Fibroblast of lung (primary cell): Measurements from ENCODE around the gene HAUS8. TPM values are rescaled to one million over a fixed set of nuclear protein-coding genes. Genes with fewer than 3 reads are reported as not detected.

Source experiments
- DNase-seq, 2 donors: peaks; one replicate each; pipeline versions ENCODE4 v3.0.0 to v3.0.0-alpha.2; 2010; ENCODE audit warnings: low read depth in 2 of 2
- H2AFZ ChIP-seq: 2 replicates; pipeline ENCODE4 v1.5.1; 2012; ENCODE audit warnings: low read length, control low read depth, inconsistent platforms
- H3K27ac ChIP-seq: 2 replicates; pipeline ENCODE4 v1.5.1; 2011; ENCODE audit warnings: low read length, control low read depth; ENCODE audit not compliant: insufficient read depth
- H3K27me3 ChIP-seq: 2 replicates; pipeline ENCODE4 v1.5.1; 2011; ENCODE audit warnings: mild to moderate bottlenecking, low read length; ENCODE audit not compliant: control insufficient read depth, insufficient read depth
- H3K36me3 ChIP-seq: 2 replicates; pipeline ENCODE4 v1.5.1; 2011; ENCODE audit warnings: low read length; ENCODE audit not compliant: control insufficient read depth, insufficient read depth
- H3K4me1 ChIP-seq: 2 replicates; pipeline ENCODE4 v1.5.1; 2011; ENCODE audit warnings: low read length; ENCODE audit not compliant: control insufficient read depth, insufficient read depth; ENCODE audit errors: extremely low read depth
- H3K4me2 ChIP-seq: 2 replicates; pipeline ENCODE4 v1.5.1; 2011; ENCODE audit warnings: low read length, control low read depth; ENCODE audit not compliant: insufficient read depth; ENCODE audit errors: extremely low read depth
- H3K4me3 ChIP-seq, 4 experiments: fragments of 200-600 bp in 1 of 4; sonication (generic) in 1 of 4; replicated peaks in 1 of 4; 2 replicates each; pipeline ENCODE4 v1.5.1; 2011 to 2016; ENCODE audit warnings: low read length in 4 of 4, low read depth in 3 of 4, mild to moderate bottlenecking in 3 of 4, control low read depth in 2 of 4, inconsistent platforms in 1 of 4, mixed read lengths in 1 of 4; ENCODE audit not compliant: insufficient read depth in 1 of 4; ENCODE audit errors: control extremely low read depth in 1 of 4
- H3K79me2 ChIP-seq: 2 replicates; pipeline ENCODE4 v1.5.1; 2012; ENCODE audit warnings: mild to moderate bottlenecking, low read length, inconsistent platforms; ENCODE audit not compliant: control insufficient read depth, insufficient read depth
- H3K9ac ChIP-seq: 2 replicates; pipeline ENCODE4 v1.5.1; 2011; ENCODE audit warnings: mild to moderate bottlenecking, low read length, control low read depth; ENCODE audit not compliant: insufficient read depth
- H3K9me3 ChIP-seq: 2 replicates; pipeline ENCODE4 v1.5.1; 2012; ENCODE audit warnings: low read depth, low read length; ENCODE audit not compliant: control insufficient read depth, insufficient read depth
- H4K20me1 ChIP-seq: 2 replicates; pipeline ENCODE4 v1.5.1; 2011; ENCODE audit warnings: low read length; ENCODE audit not compliant: control insufficient read depth, insufficient read depth; ENCODE audit errors: extremely low read depth
- EZH2 ChIP-seq: IDR thresholded peaks from 2 replicates; pipeline ENCODE4 v1.5.1; 2012; ENCODE audit warnings: low read length, control low read depth, mild to moderate bottlenecking; ENCODE audit errors: missing control alignments
- polyA plus RNA-seq, 2 donors: library from polyadenylated mRNA; depleted of rRNA in 1 of 2; stranded (reverse) in 1 of 2; unstranded in 1 of 2; fragments of >200 nt; gene quantifications; 2 replicates each; pipeline ENCODE4 v1.2.1, GENCODE V29; 2011 to 2012; ENCODE audit warnings: missing spikeins in 1 of 2
- total RNA-seq: library from RNA; depleted of rRNA; stranded (reverse); fragments of >200 nt; gene quantifications from 2 replicates; pipeline ENCODE4 v1.2.1, GENCODE V29; 2014
- TF ChIP-seq, protein P1 (sequence below), 2 donors: IDR thresholded peaks in 1 of 2; conservative IDR thresholded peaks in 1 of 2; 1 replicate in 1 of 2; 2 replicates in 1 of 2; pipeline ENCODE4 v1.5.1; 2011 to 2012; ENCODE audit warnings: low read length in 2 of 2, control low read depth in 1 of 2, inconsistent platforms in 1 of 2, low read depth in 1 of 2, mild to moderate bottlenecking in 1 of 2

Gene HAUS8
- total and polyA plus RNA-seq, 2 donors (not counting 1 experiment from before 2014, with no cell fraction given): 2.0 to 6.7 TPM

- Histone ChIP-seq H4K20me1 (no peaks in the 10 kb centered on the region), H3K9me3 (no peaks in the 10 kb centered on the region), H3K36me3 (no peaks in the 10 kb centered on the region), H3K4me2 (no peak overlapping the region), H3K27ac (no peak overlapping the region), H3K4me3 (no peak overlapping the region), H3K27me3 (no peaks in the 10 kb centered on the region), H2AFZ (no peak overlapping the region), H3K79me2 (no peaks in the 10 kb centered on the region), H3K4me1 (no peaks in the 10 kb centered on the region), H3K9ac (no peak overlapping the region)
- DNase-seq: no peak
- no peak for TF ChIP-seq EZH2
- TF ChIP-seq, protein P1, sequence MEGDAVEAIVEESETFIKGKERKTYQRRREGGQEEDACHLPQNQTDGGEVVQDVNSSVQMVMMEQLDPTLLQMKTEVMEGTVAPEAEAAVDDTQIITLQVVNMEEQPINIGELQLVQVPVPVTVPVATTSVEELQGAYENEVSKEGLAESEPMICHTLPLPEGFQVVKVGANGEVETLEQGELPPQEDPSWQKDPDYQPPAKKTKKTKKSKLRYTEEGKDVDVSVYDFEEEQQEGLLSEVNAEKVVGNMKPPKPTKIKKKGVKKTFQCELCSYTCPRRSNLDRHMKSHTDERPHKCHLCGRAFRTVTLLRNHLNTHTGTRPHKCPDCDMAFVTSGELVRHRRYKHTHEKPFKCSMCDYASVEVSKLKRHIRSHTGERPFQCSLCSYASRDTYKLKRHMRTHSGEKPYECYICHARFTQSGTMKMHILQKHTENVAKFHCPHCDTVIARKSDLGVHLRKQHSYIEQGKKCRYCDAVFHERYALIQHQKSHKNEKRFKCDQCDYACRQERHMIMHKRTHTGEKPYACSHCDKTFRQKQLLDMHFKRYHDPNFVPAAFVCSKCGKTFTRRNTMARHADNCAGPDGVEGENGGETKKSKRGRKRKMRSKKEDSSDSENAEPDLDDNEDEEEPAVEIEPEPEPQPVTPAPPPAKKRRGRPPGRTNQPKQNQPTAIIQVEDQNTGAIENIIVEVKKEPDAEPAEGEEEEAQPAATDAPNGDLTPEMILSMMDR (conservative IDR thresholded peaks at IDR 0.05 in 1 of 2, IDR thresholded peaks at IDR 0.05 in 1 of 2; ENCODE audit: low read depth in 1 of 2, low read length in 2 of 2): no peak
Measured at GRCh38 chr19:17037184-17037583, 38.1 kb downstream of the HAUS8 start.

DNA sequence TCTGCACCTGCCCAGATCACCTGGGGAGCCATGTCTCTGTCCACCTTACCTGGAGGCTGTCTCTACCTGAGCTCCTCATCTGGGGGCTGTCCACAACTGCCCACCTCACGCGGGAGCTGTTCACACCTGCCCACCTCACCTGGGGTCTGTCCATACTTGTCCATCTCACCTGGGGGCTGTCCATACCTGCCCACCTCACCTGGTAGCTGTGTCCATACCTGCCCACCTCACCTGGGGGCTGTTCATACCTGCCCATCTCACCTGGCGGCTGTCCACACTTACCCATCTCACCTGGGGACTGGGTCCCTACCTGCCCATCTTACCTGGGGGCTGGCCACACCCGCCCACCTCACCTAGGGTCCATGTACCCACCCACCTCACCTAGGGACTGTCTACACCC lies 38.6 kb downstream of the HAUS8 start:
- no peak overlapping the region for H3K4me3 ChIP-seq
- H3K9me3 ChIP-seq: no peaks in the 10 kb centered on the region
- H3K9ac ChIP-seq: no peak overlapping the region
- H3K4me1 ChIP-seq: no peaks in the 10 kb centered on the region
- H3K36me3 ChIP-seq: no peaks in the 10 kb centered on the region
- H3K27ac ChIP-seq: no peak overlapping the region
- no peak for TF ChIP-seq EZH2
- TF ChIP-seq, protein P1 (conservative IDR thresholded peaks at IDR 0.05 in 1 of 2, IDR thresholded peaks at IDR 0.05 in 1 of 2; ENCODE audit: low read depth in 1 of 2, low read length in 2 of 2): no peak
- no peak for DNase-seq
- H3K4me2 ChIP-seq: no peak overlapping the region
- H2AFZ ChIP-seq: no peak overlapping the region
- no peaks in the 10 kb centered on the region for H3K27me3 ChIP-seq
- no peaks in the 10 kb centered on the region for H4K20me1 ChIP-seq
- H3K79me2 ChIP-seq: no peaks in the 10 kb centered on the region

DNA sequence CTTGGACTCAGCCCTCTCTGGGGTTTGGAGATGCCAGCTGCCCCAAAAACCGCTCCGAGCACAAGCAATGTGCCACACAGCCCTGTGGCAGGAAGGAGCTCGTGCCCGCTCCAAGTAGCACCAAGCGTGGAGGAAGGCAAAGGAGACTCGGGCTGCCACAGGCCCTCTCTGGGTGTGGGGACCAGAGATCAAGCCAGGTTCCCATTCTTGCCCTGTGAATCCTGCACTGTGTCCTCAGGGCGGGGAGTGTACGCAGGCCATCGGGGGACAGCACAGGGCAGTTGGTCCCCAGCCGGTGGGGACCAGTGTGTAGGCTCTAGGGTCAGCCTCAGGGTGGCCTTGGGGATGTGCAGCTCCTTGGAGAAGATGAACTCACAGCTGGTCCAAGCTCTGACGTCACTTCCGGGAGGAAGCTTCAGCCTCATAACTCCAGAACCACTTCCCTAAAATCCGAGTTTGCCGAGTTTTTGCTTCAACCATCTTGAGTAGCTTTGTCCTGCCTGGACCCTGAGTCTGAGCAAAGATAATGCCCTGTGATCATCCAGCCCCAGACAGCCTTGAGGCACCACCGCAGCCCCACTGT lies 39.3 kb downstream of the HAUS8 start:
- no peaks in the 10 kb centered on the region for H3K36me3 ChIP-seq
- no peak for DNase-seq
- H3K9ac ChIP-seq: no peak overlapping the region
- H3K79me2 ChIP-seq: no peaks in the 10 kb centered on the region
- TF ChIP-seq EZH2: no peak
- TF ChIP-seq, protein P1 (conservative IDR thresholded peaks at IDR 0.05 in 1 of 2, IDR thresholded peaks at IDR 0.05 in 1 of 2; ENCODE audit: low read depth in 1 of 2, low read length in 2 of 2): no peak
- H3K4me1 ChIP-seq: no peaks in the 10 kb centered on the region
- no peak overlapping the region for H2AFZ ChIP-seq
- no peak overlapping the region for H3K27ac ChIP-seq
- no peaks in the 10 kb centered on the region for H4K20me1 ChIP-seq
- H3K4me3 ChIP-seq: no peak overlapping the region
- H3K27me3 ChIP-seq: no peaks in the 10 kb centered on the region
- no peaks in the 10 kb centered on the region for H3K9me3 ChIP-seq
- no peak overlapping the region for H3K4me2 ChIP-seq
